ENCODE results near the gene CAST. TPM values are rescaled to one million over a fixed set of nuclear protein-coding genes. Genes with fewer than 3 reads are reported as not detected.

Gene CAST
- total RNA-seq, 2 experiments from 2014 or later, result 197 to 200 TPM

DNA sequence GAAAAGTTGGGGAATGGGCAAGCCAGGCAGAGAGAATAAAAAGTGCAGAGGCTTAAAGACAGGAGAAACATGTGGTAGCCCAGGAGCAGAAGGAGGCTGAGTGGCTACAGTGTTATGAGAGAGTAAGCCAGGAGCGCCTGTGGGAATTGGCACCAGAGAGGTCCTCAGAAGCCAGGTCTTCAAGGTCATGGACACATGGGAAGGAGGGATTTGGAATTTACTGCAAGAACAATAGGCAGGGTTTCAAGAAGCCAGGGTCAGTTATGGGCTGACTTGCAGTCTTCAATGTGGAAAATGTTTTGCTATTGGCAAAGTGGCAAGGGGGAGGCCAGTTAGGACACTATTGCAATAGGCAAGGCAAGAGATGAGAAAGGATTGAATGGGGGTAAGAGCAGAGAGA, 116.2 kb downstream of the CAST start:
- H3K36me3 Mint-ChIP-seq (ENCODE audit: low read depth), result peaks cover 99% of the 10 kb centered on the region
- Histone ChIP-seq H3K4me1 (ENCODE audit: insufficient read depth, low read length) (no peaks in the 10 kb centered on the region), H3K4me3 (ENCODE audit: low read length) (no peak overlapping the region), H3K27me3 (ENCODE audit: control insufficient read depth in 1 of 2, insufficient read depth in 2 of 2, low read length in 2 of 2) (no peaks in the 10 kb centered on the region), H3K9me3 (ENCODE audit: control insufficient read depth in 1 of 2, insufficient read depth in 1 of 2, low read length in 2 of 2) (no peaks in the 10 kb centered on the region), H3K36me3 (ENCODE audit: insufficient read depth, low read length) (peaks cover 94% of the 10 kb centered on the region), H3K27ac (ENCODE audit: low read depth in 1 of 2, low read length in 2 of 2) (no peak overlapping the region)
- ChIA-PET CTCF (interaction anchor here (2.0 kb wide), 1 partner anchor 26 kb away, joined by 7 read pairs; no protein-coding TSS in a partner anchor), POLR2A (interaction anchor here (1.2 kb wide), 1 partner anchor 27 kb away, joined by 3 read pairs; no protein-coding TSS in a partner anchor)
- no peak overlapping the region for H3K4me3 Mint-ChIP-seq
- H3K27ac Mint-ChIP-seq, result peak overlapping the region; percentile 25
- H3K27me3 Mint-ChIP-seq, result no peaks in the 10 kb centered on the region
- TF ChIP-seq, protein P1, sequence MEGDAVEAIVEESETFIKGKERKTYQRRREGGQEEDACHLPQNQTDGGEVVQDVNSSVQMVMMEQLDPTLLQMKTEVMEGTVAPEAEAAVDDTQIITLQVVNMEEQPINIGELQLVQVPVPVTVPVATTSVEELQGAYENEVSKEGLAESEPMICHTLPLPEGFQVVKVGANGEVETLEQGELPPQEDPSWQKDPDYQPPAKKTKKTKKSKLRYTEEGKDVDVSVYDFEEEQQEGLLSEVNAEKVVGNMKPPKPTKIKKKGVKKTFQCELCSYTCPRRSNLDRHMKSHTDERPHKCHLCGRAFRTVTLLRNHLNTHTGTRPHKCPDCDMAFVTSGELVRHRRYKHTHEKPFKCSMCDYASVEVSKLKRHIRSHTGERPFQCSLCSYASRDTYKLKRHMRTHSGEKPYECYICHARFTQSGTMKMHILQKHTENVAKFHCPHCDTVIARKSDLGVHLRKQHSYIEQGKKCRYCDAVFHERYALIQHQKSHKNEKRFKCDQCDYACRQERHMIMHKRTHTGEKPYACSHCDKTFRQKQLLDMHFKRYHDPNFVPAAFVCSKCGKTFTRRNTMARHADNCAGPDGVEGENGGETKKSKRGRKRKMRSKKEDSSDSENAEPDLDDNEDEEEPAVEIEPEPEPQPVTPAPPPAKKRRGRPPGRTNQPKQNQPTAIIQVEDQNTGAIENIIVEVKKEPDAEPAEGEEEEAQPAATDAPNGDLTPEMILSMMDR (IDR thresholded peaks at IDR 0.05), result no peak
- ATAC-seq (ENCODE audit: poor library complexity) (no peak), DNase-seq (no peak)
- intact Hi-C loops (cut with DNase I, micrococcal nuclease), result loop anchor here in 1 of 2 experiments (10.0 kb wide), 1 partner anchor 226 kb away; no protein-coding TSS in a partner anchor
- no peaks in the 10 kb centered on the region for H3K9me3 Mint-ChIP-seq
- no peaks in the 10 kb centered on the region for H3K4me1 Mint-ChIP-seq (ENCODE audit: low read depth)

DNA sequence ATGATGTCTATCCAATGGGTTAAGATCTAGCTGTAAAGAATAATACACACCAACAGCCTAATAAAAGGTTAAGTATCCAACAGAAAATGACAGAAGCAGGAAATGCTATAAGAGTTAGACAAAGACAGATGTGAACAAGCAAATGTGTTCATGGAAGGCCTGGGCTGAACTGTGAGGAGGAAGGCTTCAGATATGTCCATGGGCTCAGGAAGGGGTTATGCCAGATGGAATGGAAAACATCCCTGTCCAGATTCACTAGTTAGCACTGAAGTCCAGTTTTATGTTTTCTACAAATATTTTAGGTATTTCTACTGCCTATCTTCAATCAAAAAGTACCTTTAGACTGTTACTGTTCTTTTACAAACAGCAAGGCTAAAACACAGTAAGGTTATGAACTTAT, 118.5 kb downstream of the CAST start:
- CTCF ChIA-PET, result interaction anchor here (0.6 to 2.0 kb wide), 2 partner anchors 18 to 28 kb away, joined by 3 to 7 read pairs; no protein-coding TSS in a partner anchor

DNA sequence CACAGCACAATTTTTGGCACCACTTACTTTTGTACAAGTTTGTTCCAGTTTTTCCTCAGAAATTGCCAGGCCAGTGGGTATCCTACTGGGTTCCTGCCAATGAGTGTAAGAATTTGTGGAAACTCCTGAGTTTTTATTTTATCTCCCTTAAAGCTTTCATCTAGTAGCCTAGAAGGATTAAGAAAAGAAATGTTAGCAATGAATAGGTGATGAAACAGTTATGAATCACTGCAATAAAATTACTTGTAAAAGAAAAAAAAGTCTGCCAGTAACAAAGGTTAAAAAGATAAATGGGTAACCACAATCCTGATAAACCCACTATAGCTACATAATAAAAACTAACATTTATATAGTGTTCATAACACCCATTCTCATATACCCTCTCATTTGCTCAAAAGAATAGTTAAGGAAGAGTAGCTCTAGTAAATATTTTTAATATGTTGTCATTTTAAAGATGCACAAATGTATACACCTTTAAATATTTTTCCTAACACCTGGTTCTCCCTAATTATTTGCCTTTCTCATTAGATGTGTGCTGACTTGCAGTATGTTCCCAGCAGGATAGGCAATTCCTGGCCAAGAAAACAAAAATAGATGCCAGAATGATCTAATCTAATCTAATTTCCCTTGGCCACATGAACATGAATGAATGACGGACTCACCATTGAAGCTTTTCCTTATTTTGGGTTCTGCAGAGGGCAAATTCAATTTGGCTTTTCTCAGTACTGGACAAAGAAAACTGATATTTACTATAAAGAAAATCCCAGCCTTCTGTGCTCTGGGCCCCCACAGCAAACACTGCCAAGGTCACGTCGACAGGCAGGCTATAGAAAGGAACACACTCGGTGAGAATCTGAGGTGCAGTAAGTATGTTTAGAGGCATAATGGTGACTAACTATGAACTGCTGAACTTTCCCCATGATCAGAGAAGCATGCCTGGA, 119.1 kb downstream of the CAST start:
- H3K27ac Mint-ChIP-seq, result peak overlapping the region; percentile 66
- intact Hi-C loops (cut with DNase I, micrococcal nuclease), result no loop called here
- H3K36me3 ChIP-seq (ENCODE audit: insufficient read depth, low read length), result peaks cover 93% of the 10 kb centered on the region

More for the DNA sequence above, 118.5 kb downstream of the CAST start:
- no peaks in the 10 kb centered on the region for H3K4me1 ChIP-seq (ENCODE audit: insufficient read depth, low read length)
- no peaks in the 10 kb centered on the region for H3K27me3 ChIP-seq (ENCODE audit: control insufficient read depth in 1 of 2, insufficient read depth in 2 of 2, low read length in 2 of 2)
- ATAC-seq (ENCODE audit: poor library complexity), result no peak
- Mint-ChIP-seq H3K27me3 (no peaks in the 10 kb centered on the region), H3K9me3 (no peaks in the 10 kb centered on the region), H3K36me3 (ENCODE audit: low read depth) (peaks cover 98% of the 10 kb centered on the region), H3K4me1 (ENCODE audit: low read depth) (no peaks in the 10 kb centered on the region), H3K27ac (peak overlapping the region; percentile 66), H3K4me3 (no peak overlapping the region)
- H3K27ac ChIP-seq (ENCODE audit: low read depth in 1 of 2, low read length in 2 of 2), result no peak overlapping the region
- H3K4me3 ChIP-seq (ENCODE audit: low read length), result no peak overlapping the region
- TF ChIP-seq, protein P1 (IDR thresholded peaks at IDR 0.05), result no peak
- DNase-seq, result no peak
- POLR2A ChIA-PET, result interaction anchor here (0.6 to 1.8 kb wide), 2 partner anchors 28 to 46 kb away, joined by 3 to 7 read pairs; partner anchors contain the start of gene ERAP1
- intact Hi-C loops (cut with DNase I, micrococcal nuclease), result no loop called here
- no peaks in the 10 kb centered on the region for H3K9me3 ChIP-seq (ENCODE audit: control insufficient read depth in 1 of 2, insufficient read depth in 1 of 2, low read length in 2 of 2)
- peaks cover 93% of the 10 kb centered on the region for H3K36me3 ChIP-seq (ENCODE audit: insufficient read depth, low read length)

More for the DNA sequence above, 119.1 kb downstream of the CAST start:
- POLR2A ChIA-PET, result interaction anchor here (0.6 to 1.1 kb wide), 3 partner anchors 11 to 194 kb away, joined by 3 read pairs; no protein-coding TSS in a partner anchor
- H3K27me3 ChIP-seq (ENCODE audit: control insufficient read depth in 1 of 2, insufficient read depth in 2 of 2, low read length in 2 of 2), result no peaks in the 10 kb centered on the region
- DNase-seq, result no peak
- no peaks in the 10 kb centered on the region for H3K4me1 ChIP-seq (ENCODE audit: insufficient read depth, low read length)
- H3K4me3 Mint-ChIP-seq, result no peak overlapping the region
- H3K4me3 ChIP-seq (ENCODE audit: low read length), result no peak overlapping the region
- no peaks in the 10 kb centered on the region for H3K9me3 ChIP-seq (ENCODE audit: control insufficient read depth in 1 of 2, insufficient read depth in 1 of 2, low read length in 2 of 2)
- TF ChIP-seq, protein P1 (IDR thresholded peaks at IDR 0.05), result no peak
- no peaks in the 10 kb centered on the region for H3K9me3 Mint-ChIP-seq
- CTCF ChIA-PET, result interaction anchor here (0.6 kb wide), 1 partner anchor 18 kb away, joined by 3 read pairs; no protein-coding TSS in a partner anchor
- ATAC-seq (ENCODE audit: poor library complexity), result no peak
- H3K27ac ChIP-seq (ENCODE audit: low read depth in 1 of 2, low read length in 2 of 2), result no peak overlapping the region
- H3K36me3 Mint-ChIP-seq (ENCODE audit: low read depth), result peaks cover 98% of the 10 kb centered on the region
- no peaks in the 10 kb centered on the region for H3K4me1 Mint-ChIP-seq (ENCODE audit: low read depth)
- no peaks in the 10 kb centered on the region for H3K27me3 Mint-ChIP-seq

Data from CD4-positive, alpha-beta T cell (primary cell).